RWPE2 (cell line): ENCODE data around the gene TMEM245.

Experiments
- ATAC-seq: fragments of 200-7000 bp; cut with Tn5 transposase; 3 replicates; pipeline ENCODE4 v1.9.1; 2021; ENCODE audit warnings: low read depth
- DNase-seq: peaks from one replicate; pipeline ENCODE4 v3.0.0-alpha.2; 2020; ENCODE audit warnings: low spot score
- H3K27ac ChIP-seq: fragments of 450-650 bp; 2 replicates; pipeline ENCODE4 v1.5.1; 2017; ENCODE audit warnings: mild to moderate bottlenecking; ENCODE audit not compliant: poor library complexity, severe bottlenecking
- H3K27me3 ChIP-seq: fragments of 250-450 bp; sonication (Bioruptor Pico); 2 replicates; pipeline ENCODE4 v1.5.1; 2021; ENCODE audit warnings: mild to moderate bottlenecking, moderate library complexity; ENCODE audit not compliant: insufficient read depth, poor library complexity, severe bottlenecking
- H3K36me3 ChIP-seq: fragments of 250-450 bp; sonication (Bioruptor Pico); 2 replicates; pipeline ENCODE4 v1.5.1; 2020; ENCODE audit warnings: low read depth, mild to moderate bottlenecking, moderate library complexity
- H3K4me1 ChIP-seq: fragments of 250-450 bp; sonication (Bioruptor Pico); 2 replicates; pipeline ENCODE4 v1.5.1; 2021; ENCODE audit warnings: mild to moderate bottlenecking, moderate library complexity; ENCODE audit not compliant: insufficient read depth, poor library complexity, severe bottlenecking
- H3K4me3 ChIP-seq: fragments of 250-450 bp; sonication (Bioruptor Pico); 2 replicates; pipeline ENCODE4 v1.5.1; 2021; ENCODE audit warnings: mild to moderate bottlenecking, moderate library complexity; ENCODE audit not compliant: severe bottlenecking
- H3K9me3 ChIP-seq: fragments of 250-450 bp; sonication (Bioruptor Pico); 2 replicates; pipeline ENCODE4 v1.5.1; 2021; ENCODE audit warnings: mild to moderate bottlenecking, moderate library complexity; ENCODE audit not compliant: severe bottlenecking
- CTCF ChIP-seq: fragments of 450-650 bp; IDR thresholded peaks from one replicate; pipeline ENCODE4 v1.5.1; 2017; ENCODE audit warnings: mild to moderate bottlenecking, moderate library complexity; ENCODE audit not compliant: poor library complexity, severe bottlenecking

Gene TMEM245

GRCh38 chr9:109118808-109119438, 824 bp downstream of the TMEM245 start:
- peaks cover 8% of the 10 kb centered on the region; the same call in 1 of the 2 replicates for H3K36me3 ChIP-seq
- peak overlapping the region; percentile 82 for H3K4me3 ChIP-seq
- DNase-seq, result no peak
- no peak; the same call in 1 of the 3 replicates for ATAC-seq
- peaks cover 36% of the 10 kb centered on the region for H3K4me1 ChIP-seq
- H3K27ac ChIP-seq, result peak overlapping the region; percentile 71
- H3K9me3 ChIP-seq, result no peaks in the 10 kb centered on the region
- TF ChIP-seq CTCF, result no peak
- H3K27me3 ChIP-seq, result no peaks in the 10 kb centered on the region

GRCh38 chr9:109117856-109118807, 1.6 kb downstream of the TMEM245 start:
- no peaks in the 10 kb centered on the region for H3K27me3 ChIP-seq
- H3K4me3 ChIP-seq, result peak overlapping the region; percentile 82
- no peak for TF ChIP-seq CTCF
- peaks cover 42% of the 10 kb centered on the region for H3K4me1 ChIP-seq
- H3K27ac ChIP-seq, result peak overlapping the region; percentile 71
- H3K9me3 ChIP-seq, result no peaks in the 10 kb centered on the region
- peak; percentile 67 for DNase-seq
- ATAC-seq, result peak; percentile 53
- peaks cover 11% of the 10 kb centered on the region; the same call in 1 of the 2 replicates for H3K36me3 ChIP-seq

GRCh38 chr9:109115931-109116526, 3.7 kb downstream of the TMEM245 start:
- peak overlapping the region; percentile 71 for H3K27ac ChIP-seq
- no peaks in the 10 kb centered on the region for H3K9me3 ChIP-seq
- H3K36me3 ChIP-seq, result peaks cover 17% of the 10 kb centered on the region; the same call in 1 of the 2 replicates
- no peak overlapping the region for H3K4me3 ChIP-seq
- DNase-seq, result no peak
- no peak for ATAC-seq
- H3K4me1 ChIP-seq, result peaks cover 56% of the 10 kb centered on the region
- no peak for TF ChIP-seq CTCF
- no peaks in the 10 kb centered on the region for H3K27me3 ChIP-seq

GRCh38 chr9:109114670-109115069, 5.1 kb downstream of the TMEM245 start:
- peak overlapping the region; percentile 71 for H3K27ac ChIP-seq
- H3K9me3 ChIP-seq, result no peaks in the 10 kb centered on the region
- peaks cover 17% of the 10 kb centered on the region; the same call in 1 of the 2 replicates for H3K36me3 ChIP-seq
- no peak for TF ChIP-seq CTCF
- H3K4me3 ChIP-seq, result no peak overlapping the region
- H3K27me3 ChIP-seq, result no peaks in the 10 kb centered on the region
- ATAC-seq, result peak; percentile 47
- H3K4me1 ChIP-seq, result peaks cover 61% of the 10 kb centered on the region
- no peak for DNase-seq
